Measurements from ENCODE around the gene B3GAT1.

The B3GAT1 gene

DNA sequence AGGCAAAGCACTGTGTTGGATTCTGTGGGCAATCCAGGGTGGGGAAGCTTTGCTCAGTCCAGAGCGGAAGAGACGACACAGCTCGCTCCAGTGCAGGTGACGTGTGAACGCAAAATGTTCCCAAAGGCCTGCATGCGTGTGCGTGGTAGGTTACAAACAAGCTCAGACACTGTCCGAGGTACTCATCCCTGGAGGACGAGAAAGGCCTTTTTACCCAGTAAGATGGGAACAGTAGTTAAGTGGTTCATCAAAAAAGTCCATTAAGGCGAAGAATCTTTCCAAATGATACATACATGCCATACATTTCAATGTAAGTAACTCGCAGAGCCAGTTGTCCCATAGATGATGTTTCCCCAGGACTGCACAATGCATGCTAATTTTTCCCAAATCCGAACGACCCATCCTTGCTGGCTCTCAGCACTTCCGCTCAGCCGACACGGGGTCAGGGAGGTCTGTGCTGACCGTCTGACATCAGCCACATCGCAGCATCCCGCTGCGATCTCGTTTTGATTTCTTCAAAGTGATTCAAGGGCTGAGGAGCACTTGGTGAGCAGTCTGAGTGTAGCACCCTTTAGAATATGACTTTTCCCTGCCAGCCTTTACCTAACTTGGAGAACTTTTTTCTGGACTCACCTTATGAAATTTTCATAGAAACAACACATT, 19.0 kb downstream of the B3GAT1 start:
- H3K36me3 ChIP-seq (ENCODE audit: insufficient read depth, low read length) = no peaks in the 10 kb centered on the region
- DNase-seq (no peak), ATAC-seq (ENCODE audit: insufficient read depth, low read depth) (no peak)
- H3K27ac ChIP-seq (ENCODE audit: low read length) = no peak overlapping the region
- no peak overlapping the region for H2AFZ ChIP-seq (ENCODE audit: low read depth, low read length)
- no peaks in the 10 kb centered on the region for H4K20me1 ChIP-seq (ENCODE audit: insufficient read depth, low read length)
- no peak overlapping the region for H3K9ac ChIP-seq (ENCODE audit: low read depth, low read length)
- no peak overlapping the region for H3K4me2 ChIP-seq (ENCODE audit: insufficient read depth, low read length)
- no peak overlapping the region for H3K4me3 ChIP-seq (ENCODE audit: low read depth in 1 of 2, low read length in 2 of 2)
- H3K4me1 ChIP-seq (ENCODE audit: insufficient read depth, low read length) = peaks cover 10% of the 10 kb centered on the region; the same call in 1 of the 2 replicates
- no peaks in the 10 kb centered on the region for H3K79me2 ChIP-seq (ENCODE audit: insufficient read depth, low read length)
- no peaks in the 10 kb centered on the region for H3K27me3 ChIP-seq (ENCODE audit: insufficient read depth, low read length, poor library complexity)
- no peak for TF ChIP-seq EZH2 (IDR thresholded peaks at IDR 0.05; ENCODE audit: borderline replicate concordance, low read depth, low read length, severe bottlenecking)
- TF ChIP-seq, protein P1, sequence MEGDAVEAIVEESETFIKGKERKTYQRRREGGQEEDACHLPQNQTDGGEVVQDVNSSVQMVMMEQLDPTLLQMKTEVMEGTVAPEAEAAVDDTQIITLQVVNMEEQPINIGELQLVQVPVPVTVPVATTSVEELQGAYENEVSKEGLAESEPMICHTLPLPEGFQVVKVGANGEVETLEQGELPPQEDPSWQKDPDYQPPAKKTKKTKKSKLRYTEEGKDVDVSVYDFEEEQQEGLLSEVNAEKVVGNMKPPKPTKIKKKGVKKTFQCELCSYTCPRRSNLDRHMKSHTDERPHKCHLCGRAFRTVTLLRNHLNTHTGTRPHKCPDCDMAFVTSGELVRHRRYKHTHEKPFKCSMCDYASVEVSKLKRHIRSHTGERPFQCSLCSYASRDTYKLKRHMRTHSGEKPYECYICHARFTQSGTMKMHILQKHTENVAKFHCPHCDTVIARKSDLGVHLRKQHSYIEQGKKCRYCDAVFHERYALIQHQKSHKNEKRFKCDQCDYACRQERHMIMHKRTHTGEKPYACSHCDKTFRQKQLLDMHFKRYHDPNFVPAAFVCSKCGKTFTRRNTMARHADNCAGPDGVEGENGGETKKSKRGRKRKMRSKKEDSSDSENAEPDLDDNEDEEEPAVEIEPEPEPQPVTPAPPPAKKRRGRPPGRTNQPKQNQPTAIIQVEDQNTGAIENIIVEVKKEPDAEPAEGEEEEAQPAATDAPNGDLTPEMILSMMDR (IDR thresholded peaks at IDR 0.05; ENCODE audit: borderline replicate concordance, extremely low read depth, low read length, poor library complexity, severe bottlenecking) = no peak
- H3K9me3 ChIP-seq (ENCODE audit: insufficient read depth, low read length, severe bottlenecking) = no peaks in the 10 kb centered on the region

DNA sequence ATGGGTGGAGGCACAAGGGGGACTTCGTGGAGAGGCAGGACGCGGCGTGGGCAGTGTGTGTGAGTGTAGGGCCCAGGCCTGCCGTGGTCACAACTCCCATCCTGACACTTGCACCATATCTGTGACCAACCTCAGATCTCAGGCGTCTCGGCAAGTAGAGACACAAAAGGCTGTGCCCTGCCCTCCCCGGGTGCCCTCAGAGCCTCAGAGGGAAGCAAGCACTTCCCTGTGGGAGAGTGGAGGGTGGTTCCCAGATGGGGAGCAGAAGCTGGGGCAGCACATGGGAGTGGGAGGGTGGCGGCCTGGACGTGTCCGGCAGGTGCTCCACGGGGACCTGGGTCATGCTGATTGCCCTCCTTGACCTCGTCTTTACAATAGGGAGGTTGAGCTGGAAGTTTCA, 20.4 kb downstream of the B3GAT1 start:
- Histone ChIP-seq H3K4me1 (ENCODE audit: insufficient read depth, low read length) (peaks cover 24% of the 10 kb centered on the region), H3K4me2 (ENCODE audit: insufficient read depth, low read length) (no peak overlapping the region), H4K20me1 (ENCODE audit: insufficient read depth, low read length) (peaks cover 7% of the 10 kb centered on the region; the same call in 1 of the 2 replicates), H3K4me3 (ENCODE audit: low read depth in 1 of 2, low read length in 2 of 2) (no peak overlapping the region), H3K36me3 (ENCODE audit: insufficient read depth, low read length) (no peaks in the 10 kb centered on the region), H3K9me3 (ENCODE audit: insufficient read depth, low read length, severe bottlenecking) (no peaks in the 10 kb centered on the region), H3K9ac (ENCODE audit: low read depth, low read length) (no peak overlapping the region), H3K27me3 (ENCODE audit: insufficient read depth, low read length, poor library complexity) (no peaks in the 10 kb centered on the region), H2AFZ (ENCODE audit: low read depth, low read length) (no peak overlapping the region), H3K79me2 (ENCODE audit: insufficient read depth, low read length) (no peaks in the 10 kb centered on the region), H3K27ac (ENCODE audit: low read length) (no peak overlapping the region)
- TF ChIP-seq, protein P1 (IDR thresholded peaks at IDR 0.05; ENCODE audit: borderline replicate concordance, extremely low read depth, low read length, poor library complexity, severe bottlenecking) = no peak
- TF ChIP-seq EZH2 (IDR thresholded peaks at IDR 0.05; ENCODE audit: borderline replicate concordance, low read depth, low read length, severe bottlenecking) = no peak
- no peak for DNase-seq
- ATAC-seq (ENCODE audit: insufficient read depth, low read depth) = no peak

DNA sequence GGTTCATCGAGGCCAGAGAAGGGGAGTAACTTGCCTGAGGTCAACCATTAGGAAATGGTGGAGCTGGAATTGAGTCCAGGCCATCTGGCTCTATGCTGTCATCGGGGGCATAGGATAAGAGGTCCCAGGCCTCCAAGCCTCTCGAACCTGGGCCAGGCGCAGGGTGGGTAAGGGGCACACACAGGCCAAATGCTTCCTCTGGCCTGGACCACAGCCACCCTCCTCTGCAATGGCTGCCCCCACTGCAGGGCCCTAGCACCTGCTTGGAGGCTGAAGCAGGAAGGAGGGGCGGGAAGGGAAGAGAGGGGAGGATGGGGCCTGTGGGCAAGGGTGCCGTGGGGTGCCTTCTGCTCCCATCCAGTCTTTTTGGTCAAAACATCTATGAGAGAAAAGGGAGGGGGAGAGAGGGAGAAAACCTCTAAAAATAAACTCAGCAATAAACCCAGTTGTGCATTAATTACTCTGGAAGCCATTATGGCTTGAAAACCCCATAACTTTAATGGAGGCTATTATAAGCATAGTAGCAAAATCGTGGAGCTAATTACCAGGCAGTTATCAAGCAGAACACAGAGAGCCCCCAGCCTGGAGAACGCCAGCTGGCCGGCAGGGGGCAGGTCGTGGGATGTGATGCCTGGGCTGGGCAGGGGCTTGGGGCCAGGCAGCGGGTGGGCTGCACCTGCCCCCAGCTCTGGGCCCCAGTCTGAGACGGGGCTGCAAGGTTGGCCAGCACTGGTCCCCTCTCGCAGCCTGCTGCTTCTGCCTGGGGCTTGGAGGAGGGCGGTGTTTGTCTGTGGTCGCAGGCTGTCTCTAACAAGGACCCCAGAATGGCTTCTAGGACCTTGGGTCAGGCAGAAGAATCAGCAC, 21.1 kb downstream of the B3GAT1 start:
- no peaks in the 10 kb centered on the region for H3K36me3 ChIP-seq (ENCODE audit: insufficient read depth, low read length)
- no peak overlapping the region for H2AFZ ChIP-seq (ENCODE audit: low read depth, low read length)
- no peaks in the 10 kb centered on the region for H3K79me2 ChIP-seq (ENCODE audit: insufficient read depth, low read length)
- no peaks in the 10 kb centered on the region for H3K27me3 ChIP-seq (ENCODE audit: insufficient read depth, low read length, poor library complexity)
- TF ChIP-seq, protein P1 (IDR thresholded peaks at IDR 0.05; ENCODE audit: borderline replicate concordance, extremely low read depth, low read length, poor library complexity, severe bottlenecking) = no peak
- no peak for TF ChIP-seq EZH2 (IDR thresholded peaks at IDR 0.05; ENCODE audit: borderline replicate concordance, low read depth, low read length, severe bottlenecking)
- H3K9me3 ChIP-seq (ENCODE audit: insufficient read depth, low read length, severe bottlenecking) = no peaks in the 10 kb centered on the region
- peak; percentile 47 for DNase-seq
- no peak overlapping the region for H3K4me2 ChIP-seq (ENCODE audit: insufficient read depth, low read length)
- H3K4me3 ChIP-seq (ENCODE audit: low read depth in 1 of 2, low read length in 2 of 2) = no peak overlapping the region
- H4K20me1 ChIP-seq (ENCODE audit: insufficient read depth, low read length) = peaks cover 7% of the 10 kb centered on the region; the same call in 1 of the 2 replicates
- H3K4me1 ChIP-seq (ENCODE audit: insufficient read depth, low read length) = peaks cover 32% of the 10 kb centered on the region
- H3K9ac ChIP-seq (ENCODE audit: low read depth, low read length) = no peak overlapping the region
- ATAC-seq (ENCODE audit: insufficient read depth, low read depth) = peak; percentile 25; the same call in 1 of the 3 replicates
- no peak overlapping the region for H3K27ac ChIP-seq (ENCODE audit: low read length)

All from DND-41 (cell line).